HepG2 (cell line): ENCODE data around the gene ZNF554. TPM values are rescaled to one million over a fixed set of nuclear protein-coding genes. Genes with fewer than 3 reads are reported as not detected.
A peak's percentile ranks its signal among the peaks of the same experiment; 100 is the strongest.

Source experiments
- ATAD3A ChIP-seq: sonication (generic); formaldehyde crosslinking; IDR thresholded peaks from 2 replicates; pipeline ENCODE4 v1.4.0; 2020; ENCODE audit warnings: missing genetic modification reagents
- IRX3 ChIP-seq: sonication (generic); formaldehyde crosslinking; IDR thresholded peaks from 2 replicates; pipeline ENCODE4 v1.8.1; 2023; ENCODE audit warnings: mild to moderate bottlenecking, low read depth, missing genetic modification reagents, borderline replicate concordance
- KLF15 ChIP-seq: sonication (generic); formaldehyde crosslinking; IDR thresholded peaks from 2 replicates; pipeline ENCODE4 v1.8.1; 2023; ENCODE audit warnings: borderline replicate concordance, mild to moderate bottlenecking, inconsistent platforms, missing genetic modification reagents, mixed read lengths
- MED1 ChIP-seq: sonication (generic); formaldehyde crosslinking; IDR thresholded peaks from 2 replicates; pipeline ENCODE4 v1.4.0; 2020; ENCODE audit warnings: missing genetic modification reagents
- NAIF1 ChIP-seq: sonication (generic); formaldehyde crosslinking; IDR thresholded peaks from 2 replicates; pipeline ENCODE4 v1.5.0; 2020; ENCODE audit warnings: mild to moderate bottlenecking, missing genetic modification reagents, borderline replicate concordance
- NFE2L1 ChIP-seq: sonication (generic); formaldehyde crosslinking; IDR thresholded peaks from 2 replicates; pipeline ENCODE4 v1.4.0; 2020; ENCODE audit warnings: missing genetic modification reagents, mild to moderate bottlenecking, borderline replicate concordance
- NFIC ChIP-seq: IDR thresholded peaks from 2 replicates; pipeline ENCODE4 v1.6.1; 2012; ENCODE audit warnings: mild to moderate bottlenecking, low read length, inconsistent platforms
- NR2C2 ChIP-seq: sonication (generic); formaldehyde crosslinking; IDR thresholded peaks from 2 replicates; pipeline ENCODE4 v1.4.0; 2020; ENCODE audit warnings: missing genetic modification reagents, mild to moderate bottlenecking, moderate library complexity, borderline replicate concordance
- POLR2AphosphoS5 ChIP-seq: IDR thresholded peaks from 2 replicates; pipeline ENCODE4 v1.6.1; 2012; ENCODE audit warnings: low read depth, low read length
- RFX1 ChIP-seq: fragments of 450-650 bp; IDR thresholded peaks from 2 replicates; pipeline ENCODE4 v1.6.1; 2017
- SMARCC2 ChIP-seq: fragments of 450-650 bp; IDR thresholded peaks from 2 replicates; pipeline ENCODE4 v1.6.1; 2017; ENCODE audit warnings: antibody characterized with exemption, mild to moderate bottlenecking
- SOX13 ChIP-seq, 3 experiments: fragments of 450-650 bp in 1 of 3; sonication (generic) in 1 of 3; formaldehyde crosslinking in 1 of 3; IDR thresholded peaks in 2 of 3; conservative IDR thresholded peaks in 1 of 3; 2 replicates each; pipeline versions ENCODE4 v1.5.0 to v1.6.1; 2016 to 2020; ENCODE audit warnings: antibody characterized with exemption in 1 of 3, mild to moderate bottlenecking in 1 of 3, missing compliant biosample characterization in 1 of 3, missing genetic modification reagents in 1 of 3, moderate library complexity in 1 of 3
- SPEN ChIP-seq: sonication (generic); formaldehyde crosslinking; IDR thresholded peaks from 2 replicates; pipeline ENCODE4 v1.5.1; 2020; ENCODE audit warnings: low read depth, mild to moderate bottlenecking, missing genetic modification reagents
- SRSF4 ChIP-seq: fragments of 200-400 bp; formaldehyde crosslinking; IDR thresholded peaks from one replicate; pipeline ENCODE4 v1.6.1; 2018; ENCODE audit warnings: mild to moderate bottlenecking, low read depth, low read length, moderate library complexity; ENCODE audit not compliant: poor library complexity, severe bottlenecking
- SRY ChIP-seq: sonication (generic); formaldehyde crosslinking; IDR thresholded peaks from 2 replicates; pipeline ENCODE4 v1.8.0; 2022; ENCODE audit warnings: mild to moderate bottlenecking, missing genetic modification reagents
- TMF1 ChIP-seq: sonication (generic); formaldehyde crosslinking; IDR thresholded peaks from 2 replicates; pipeline ENCODE4 v1.8.1; 2022; ENCODE audit warnings: low read depth, missing genetic modification reagents
- ZBTB7A ChIP-seq: sonication (generic); formaldehyde crosslinking; IDR thresholded peaks from 2 replicates; pipeline ENCODE4 v1.8.0; 2022; ENCODE audit warnings: mild to moderate bottlenecking, missing genetic modification reagents
- ZNF138 ChIP-seq: sonication (generic); formaldehyde crosslinking; IDR thresholded peaks from 2 replicates; pipeline ENCODE4 v1.5.0; 2020; ENCODE audit warnings: mild to moderate bottlenecking, low read depth, missing genetic modification reagents
- ZNF350 ChIP-seq: sonication (generic); formaldehyde crosslinking; IDR thresholded peaks from 2 replicates; pipeline ENCODE4 v1.4.0; 2020; ENCODE audit warnings: mild to moderate bottlenecking, low read depth, missing genetic modification reagents, borderline replicate concordance
- ZNF709 ChIP-seq: sonication (generic); formaldehyde crosslinking; IDR thresholded peaks from 2 replicates; pipeline ENCODE4 v1.5.0; 2020; ENCODE audit warnings: mild to moderate bottlenecking, missing genetic modification reagents
- ZNF724P ChIP-seq: sonication (generic); formaldehyde crosslinking; IDR thresholded peaks from 2 replicates; pipeline ENCODE4 v1.8.0; 2022; ENCODE audit warnings: missing genetic modification reagents, borderline replicate concordance
- ZNF839 ChIP-seq: sonication (generic); formaldehyde crosslinking; IDR thresholded peaks from 2 replicates; pipeline ENCODE4 v1.4.0; 2020; ENCODE audit warnings: missing genetic modification reagents, mild to moderate bottlenecking, borderline replicate concordance
- polyA plus RNA-seq, 8 experiments: library from polyadenylated mRNA; depleted of rRNA in 3 of 8; stranded (reverse) in 7 of 8; unstranded in 1 of 8; fragments of >200 nt; fragmentation: Illumina TruSeq in 4 of 8; extraction: Trizol in 4 of 8; gene quantifications; 2 replicates each; pipeline versions ENCODE4 v1.2.1 to v1.2.3, GENCODE V29; 2011 to 2016; ENCODE audit warnings: low read depth in 4 of 8, missing spikeins in 1 of 8, mixed read lengths in 1 of 8; ENCODE audit not compliant: insufficient read depth in 1 of 8
- total RNA-seq, 5 experiments: library from RNA; depleted of rRNA; stranded (reverse); fragments of >200 nt; fragmentation: Illumina TruSeq; extraction: Trizol; gene quantifications; 2 replicates each; pipeline ENCODE4 v1.2.3, GENCODE V29; 2016; ENCODE audit warnings: low read depth in 1 of 5
- TF ChIP-seq, protein P1 (sequence below): sonication (generic); formaldehyde crosslinking; IDR thresholded peaks from 2 replicates; pipeline ENCODE4 v1.5.0; 2020; ENCODE audit warnings: mild to moderate bottlenecking, missing genetic modification reagents
- TF ChIP-seq, protein P2 (sequence below): sonication (generic); formaldehyde crosslinking; conservative IDR thresholded peaks from 2 replicates; pipeline ENCODE4 v1.4.0; 2020; ENCODE audit warnings: missing genetic modification reagents

ZNF554 gene
- total and polyA plus RNA-seq, 2 of the 13 experiments (the other 11 are each of a cell fraction or from before 2014, with no cell fraction given): 2.2 to 2.7 TPM

DNA sequence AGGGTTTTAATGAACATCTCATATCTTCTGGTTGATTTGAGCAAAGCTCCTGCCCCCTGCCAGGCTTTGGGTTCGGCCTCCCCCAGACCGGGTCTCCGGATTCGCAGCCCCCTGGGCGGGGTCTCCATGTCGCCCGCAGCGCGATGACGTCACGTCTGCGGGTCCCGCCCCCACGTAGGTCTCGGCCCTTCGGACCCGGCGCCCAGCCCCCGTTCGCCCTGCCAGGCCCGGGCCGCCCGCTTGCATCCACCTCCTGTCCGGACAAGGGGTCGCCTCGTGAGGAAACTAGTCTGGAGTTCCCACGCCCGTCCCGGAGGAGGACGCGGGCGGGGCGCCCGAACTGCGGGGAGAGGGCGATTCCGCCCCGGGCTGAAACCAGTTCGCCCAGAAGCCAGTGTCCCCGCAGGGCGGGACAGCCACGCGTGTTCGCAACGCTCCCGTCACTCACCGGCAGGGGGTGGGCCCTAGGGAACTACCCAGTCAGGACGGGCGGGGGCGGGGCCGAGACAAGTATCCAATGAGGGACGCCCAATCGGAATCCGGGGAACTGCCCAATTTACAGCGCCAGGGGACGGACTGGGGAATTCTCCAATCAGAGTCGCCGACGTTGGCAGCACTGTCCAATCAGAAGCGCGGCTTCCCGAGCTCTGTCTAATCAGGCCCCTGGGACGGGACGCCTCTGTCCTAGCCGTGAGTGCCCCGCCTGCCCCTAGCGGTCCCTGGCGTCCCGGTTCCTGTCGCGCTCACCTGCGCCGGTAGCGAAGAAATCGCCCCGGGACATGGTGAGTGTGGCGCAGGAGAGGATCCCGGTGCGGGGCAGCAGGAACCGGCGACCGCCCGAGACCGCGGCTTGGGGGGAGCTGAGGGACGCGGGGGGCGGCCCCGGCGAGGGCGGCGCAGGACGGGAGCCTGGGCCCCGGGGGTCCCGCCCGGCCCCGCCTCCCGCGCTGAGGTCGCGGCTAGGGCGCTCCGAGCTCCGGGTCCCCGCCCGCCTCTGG, 21.4 kb downstream of the ZNF554 start, which contains the start of gene ZNF555 (continued):
- TF ChIP-seq, protein P1, sequence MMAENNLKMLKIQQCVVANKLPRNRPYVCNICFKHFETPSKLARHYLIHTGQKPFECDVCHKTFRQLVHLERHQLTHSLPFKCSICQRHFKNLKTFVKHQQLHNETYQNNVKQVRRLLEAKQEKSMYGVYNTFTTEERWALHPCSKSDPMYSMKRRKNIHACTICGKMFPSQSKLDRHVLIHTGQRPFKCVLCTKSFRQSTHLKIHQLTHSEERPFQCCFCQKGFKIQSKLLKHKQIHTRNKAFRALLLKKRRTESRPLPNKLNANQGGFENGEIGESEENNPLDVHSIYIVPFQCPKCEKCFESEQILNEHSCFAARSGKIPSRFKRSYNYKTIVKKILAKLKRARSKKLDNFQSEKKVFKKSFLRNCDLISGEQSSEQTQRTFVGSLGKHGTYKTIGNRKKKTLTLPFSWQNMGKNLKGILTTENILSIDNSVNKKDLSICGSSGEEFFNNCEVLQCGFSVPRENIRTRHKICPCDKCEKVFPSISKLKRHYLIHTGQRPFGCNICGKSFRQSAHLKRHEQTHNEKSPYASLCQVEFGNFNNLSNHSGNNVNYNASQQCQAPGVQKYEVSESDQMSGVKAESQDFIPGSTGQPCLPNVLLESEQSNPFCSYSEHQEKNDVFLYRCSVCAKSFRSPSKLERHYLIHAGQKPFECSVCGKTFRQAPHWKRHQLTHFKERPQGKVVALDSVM: 0 out of 2 replicates have a peak, but pooled peaks have one; percentile 29
- TF ChIP-seq NAIF1 (CRISPR knock-in tag) (no peak), ATAD3A (CRISPR knock-in tag) (no peak), NR2C2 (CRISPR knock-in tag) (peak; percentile 27; the same call in 1 of the 2 replicates), RFX1 (no peak), NFIC (no peak), SOX13 (IDR thresholded peaks at IDR 0.05) (no peak), SOX13 (CRISPR knock-in tag; conservative IDR thresholded peaks at IDR 0.05 in 1 of 2, IDR thresholded peaks at IDR 0.05 in 1 of 2) (peak in 1 of 2 experiments; percentile 25; a peak in 2 of 4 replicates), ZNF709 (CRISPR knock-in tag) (no peak; the same call in 1 of the 2 replicates), SPEN (CRISPR knock-in tag) (peak; percentile 56), KLF15 (0 out of 2 replicates have a peak, but pooled peaks have one; percentile 82), POLR2AphosphoS5 (peak; percentile 80), ZBTB7A (CRISPR knock-in tag) (peak; percentile 88), ZNF724P (CRISPR knock-in tag) (peak; percentile 86), ZNF839 (CRISPR knock-in tag) (0 out of 2 replicates have a peak, but pooled peaks have one; percentile 22), ZNF138 (CRISPR knock-in tag) (0 out of 2 replicates have a peak, but pooled peaks have one; percentile 39), SRY (CRISPR knock-in tag) (peak; percentile 89), TMF1 (CRISPR knock-in tag) (peak; percentile 75; the same call in 1 of the 2 replicates), SMARCC2 (no peak), ZNF350 (CRISPR knock-in tag) (peak; percentile 90), MED1 (CRISPR knock-in tag) (peak; percentile 68), NFE2L1 (CRISPR knock-in tag) (no peak), SRSF4 (no peak), IRX3 (CRISPR knock-in tag) (no peak)
- TF ChIP-seq, protein P2, sequence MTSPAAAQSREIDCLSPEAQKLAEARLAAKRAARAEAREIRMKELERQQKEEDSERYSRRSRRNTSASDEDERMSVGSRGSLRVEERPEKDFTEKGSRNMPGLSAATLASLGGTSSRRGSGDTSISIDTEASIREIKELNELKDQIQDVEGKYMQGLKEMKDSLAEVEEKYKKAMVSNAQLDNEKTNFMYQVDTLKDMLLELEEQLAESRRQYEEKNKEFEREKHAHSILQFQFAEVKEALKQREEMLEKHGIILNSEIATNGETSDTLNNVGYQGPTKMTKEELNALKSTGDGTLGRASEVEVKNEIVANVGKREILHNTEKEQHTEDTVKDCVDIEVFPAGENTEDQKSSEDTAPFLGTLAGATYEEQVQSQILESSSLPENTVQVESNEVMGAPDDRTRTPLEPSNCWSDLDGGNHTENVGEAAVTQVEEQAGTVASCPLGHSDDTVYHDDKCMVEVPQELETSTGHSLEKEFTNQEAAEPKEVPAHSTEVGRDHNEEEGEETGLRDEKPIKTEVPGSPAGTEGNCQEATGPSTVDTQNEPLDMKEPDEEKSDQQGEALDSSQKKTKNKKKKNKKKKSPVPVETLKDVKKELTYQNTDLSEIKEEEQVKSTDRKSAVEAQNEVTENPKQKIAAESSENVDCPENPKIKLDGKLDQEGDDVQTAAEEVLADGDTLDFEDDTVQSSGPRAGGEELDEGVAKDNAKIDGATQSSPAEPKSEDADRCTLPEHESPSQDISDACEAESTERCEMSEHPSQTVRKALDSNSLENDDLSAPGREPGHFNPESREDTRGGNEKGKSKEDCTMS (CRISPR knock-in tag): no peak
